NB4 (cell line): Measurements from ENCODE around the gene CPA3.

Experiments
- CTCF ChIP-seq: IDR thresholded peaks from one replicate; pipeline ENCODE4 v1.5.1; 2012; ENCODE audit warnings: low read depth, low read length
- MYC ChIP-seq: IDR thresholded peaks from 2 replicates; pipeline ENCODE4 v1.6.1; 2011; ENCODE audit warnings: low read depth, low read length
- POLR2A ChIP-seq: IDR thresholded peaks from 2 replicates; pipeline ENCODE4 v1.6.1; 2011; ENCODE audit warnings: mild to moderate bottlenecking; ENCODE audit not compliant: insufficient read length; ENCODE audit errors: extremely low read depth
- TF ChIP-seq, protein P1 (sequence below): IDR thresholded peaks from 2 replicates; pipeline ENCODE4 v1.6.1; 2011; ENCODE audit warnings: low read depth, low read length

DNA sequence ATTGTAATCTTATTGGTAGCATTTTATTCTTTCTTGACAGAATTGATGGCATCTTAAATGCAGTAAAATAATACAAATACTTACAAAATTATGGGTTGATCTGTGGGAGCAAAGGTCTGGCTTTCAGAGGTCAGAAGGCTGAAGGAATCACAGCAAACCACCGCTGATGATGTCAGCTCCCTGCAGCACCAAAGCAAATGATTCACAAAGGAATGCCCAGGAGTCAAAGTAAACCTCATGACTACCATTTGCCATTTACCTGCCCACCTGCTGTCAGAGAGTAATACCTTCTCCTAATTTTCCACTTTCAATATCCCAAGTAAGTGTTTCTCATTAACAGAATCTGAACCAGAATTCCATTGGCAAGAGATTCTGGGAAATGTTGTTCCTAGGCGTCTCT lies 46.1 kb downstream of the CPA3 start:
- TF ChIP-seq POLR2A (no peak), CTCF (no peak), MYC (no peak)
- TF ChIP-seq, protein P1, sequence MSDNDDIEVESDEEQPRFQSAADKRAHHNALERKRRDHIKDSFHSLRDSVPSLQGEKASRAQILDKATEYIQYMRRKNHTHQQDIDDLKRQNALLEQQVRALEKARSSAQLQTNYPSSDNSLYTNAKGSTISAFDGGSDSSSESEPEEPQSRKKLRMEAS: no peak
